ENCODE measurements around the gene EPHA5. TPM values are rescaled to one million over a fixed set of nuclear protein-coding genes. Genes with fewer than 3 reads are reported as not detected.
"Not testable (repeated sequence)": the region's sequence is repeated elsewhere in the genome, so short reads cannot be mapped to it uniquely, and the experiment has no call there.

EPHA5 gene
- polyA plus RNA-seq, 1 experiment, result 2.8 TPM

- no peaks in the 10 kb centered on the region for H3K36me3 ChIP-seq (ENCODE audit: control insufficient read depth, insufficient read depth, low read length)
- TF ChIP-seq CTCF (IDR thresholded peaks at IDR 0.05; ENCODE audit: insufficient read depth, low read depth, low read length), result no peak
- no peaks in the 10 kb centered on the region for H3K27me3 ChIP-seq (ENCODE audit: control insufficient read depth, insufficient read depth, low read length)
- H3K4me3 ChIP-seq (ENCODE audit: low read depth, low read length), result no peak overlapping the region
- ChIA-PET POLR2A (no interaction called here), CTCF (no interaction called here)
- no peak for DNase-seq (ENCODE audit: low read depth)
Observed at GRCh38 chr4:65311120-65311519, 359.2 kb downstream of the EPHA5 start.

GRCh38 chr4:65310586-65310985 is 359.7 kb downstream of the EPHA5 start:
- CTCF ChIA-PET, result no interaction called here
- POLR2A ChIA-PET, result no interaction called here
- Histone ChIP-seq H3K27me3 (ENCODE audit: control insufficient read depth, insufficient read depth, low read length) (no peaks in the 10 kb centered on the region), H3K4me3 (ENCODE audit: low read depth, low read length) (no peak overlapping the region), H3K36me3 (ENCODE audit: control insufficient read depth, insufficient read depth, low read length) (no peaks in the 10 kb centered on the region)
- TF ChIP-seq CTCF (IDR thresholded peaks at IDR 0.05; ENCODE audit: insufficient read depth, low read depth, low read length), result no peak
- DNase-seq (ENCODE audit: low read depth), result no peak

GRCh38 chr4:65308626-65309025 is 361.7 kb downstream of the EPHA5 start:
- H3K27me3 ChIP-seq (ENCODE audit: control insufficient read depth, insufficient read depth, low read length); H3K36me3 ChIP-seq (ENCODE audit: control insufficient read depth, insufficient read depth, low read length); POLR2A ChIA-PET; DNase-seq (ENCODE audit: low read depth); CTCF ChIA-PET; H3K4me3 ChIP-seq (ENCODE audit: low read depth, low read length): not testable (repeated sequence)

GRCh38 chr4:65302145-65302544 is 368.1 kb downstream of the EPHA5 start:
- no peak for TF ChIP-seq CTCF (IDR thresholded peaks at IDR 0.05; ENCODE audit: insufficient read depth, low read depth, low read length)
- ChIA-PET POLR2A (no interaction called here), CTCF (no interaction called here)
- Histone ChIP-seq H3K36me3 (ENCODE audit: control insufficient read depth, insufficient read depth, low read length) (no peaks in the 10 kb centered on the region), H3K4me3 (ENCODE audit: low read depth, low read length) (no peak overlapping the region), H3K27me3 (ENCODE audit: control insufficient read depth, insufficient read depth, low read length) (no peaks in the 10 kb centered on the region)
- DNase-seq (ENCODE audit: low read depth), result no peak

GRCh38 chr4:65296246-65296645 is 374.0 kb downstream of the EPHA5 start:
- no peaks in the 10 kb centered on the region for H3K36me3 ChIP-seq (ENCODE audit: control insufficient read depth, insufficient read depth, low read length)
- H3K4me3 ChIP-seq (ENCODE audit: low read depth, low read length), result no peak overlapping the region
- no peak for DNase-seq (ENCODE audit: low read depth)
- H3K27me3 ChIP-seq (ENCODE audit: control insufficient read depth, insufficient read depth, low read length), result no peaks in the 10 kb centered on the region
- CTCF ChIA-PET, result no interaction called here
- TF ChIP-seq CTCF (IDR thresholded peaks at IDR 0.05; ENCODE audit: insufficient read depth, low read depth, low read length), result no peak
- POLR2A ChIA-PET, result no interaction called here

GRCh38 chr4:65287071-65287470 is 383.2 kb downstream of the EPHA5 start:
- H3K4me3 ChIP-seq (ENCODE audit: low read depth, low read length), result no peak overlapping the region
- H3K36me3 ChIP-seq (ENCODE audit: control insufficient read depth, insufficient read depth, low read length), result no peaks in the 10 kb centered on the region
- CTCF ChIA-PET, result no interaction called here
- no peak for DNase-seq (ENCODE audit: low read depth)
- no peaks in the 10 kb centered on the region for H3K27me3 ChIP-seq (ENCODE audit: control insufficient read depth, insufficient read depth, low read length)
- TF ChIP-seq CTCF (IDR thresholded peaks at IDR 0.05; ENCODE audit: insufficient read depth, low read depth, low read length), result no peak
- POLR2A ChIA-PET, result no interaction called here

All from BJ (cell line).